Right atrium auricular region (tissue), 2 donors: ENCODE results near the gene ADCY1. TPM values are rescaled to one million over a fixed set of nuclear protein-coding genes. Genes with fewer than 3 reads are reported as not detected.

Experiments
- DNase-seq: peaks from one replicate; pipeline ENCODE4 v3.0.0-alpha.2; 2019; ENCODE audit warnings: low spot score
- H3K27ac ChIP-seq, 2 donors: fragments of 200-600 bp; sonication (generic); 1 replicate in 1 of 2; 2 replicates in 1 of 2; pipeline ENCODE4 v1.5.1; 2016 to 2019
- H3K27me3 ChIP-seq, 2 donors: fragments of 200-600 bp; sonication (generic); one replicate each; pipeline versions ENCODE4 v1.5.1 to v1.6.0; 2017 to 2019
- H3K36me3 ChIP-seq: fragments of 200-600 bp; sonication (generic); one replicate; pipeline ENCODE4 v1.5.1; 2016
- H3K4me1 ChIP-seq, 2 donors: fragments of 200-600 bp; sonication (generic); one replicate each; pipeline versions ENCODE4 v1.5.1 to v1.6.0; 2017 to 2019
- H3K4me3 ChIP-seq, 2 donors: fragments of 200-600 bp; sonication (generic); 1 replicate in 1 of 2; 2 replicates in 1 of 2; pipeline ENCODE4 v1.5.1; 2017 to 2019; ENCODE audit warnings: mild to moderate bottlenecking in 1 of 2, moderate library complexity in 1 of 2
- H3K9me3 ChIP-seq, 2 donors: fragments of 200-600 bp; sonication (generic); one replicate each; pipeline ENCODE4 v1.5.1; 2019
- CTCF ChIP-seq, 2 donors: fragments of 200-600 bp; sonication (generic); IDR thresholded peaks; one replicate each; pipeline ENCODE4 v1.5.1; 2019; ENCODE audit warnings: antibody characterized with exemption in 2 of 2
- total RNA-seq, 2 donors: library from RNA; depleted of rRNA; stranded (reverse); fragments of >200 nt; gene quantifications; one replicate each; pipeline ENCODE4 v1.1.0, GENCODE V29; 2016

The ADCY1 gene
- total RNA-seq, 2 donors from 2014 or later: 2.4 to 3.2 TPM

- Histone ChIP-seq H3K4me3 (no peak overlapping the region), H3K36me3 (no peaks in the 10 kb centered on the region), H3K4me1 (no peaks in the 10 kb centered on the region), H3K9me3 (no peaks in the 10 kb centered on the region), H3K27ac (no peak overlapping the region), H3K27me3 (no peaks in the 10 kb centered on the region)
- no peak for TF ChIP-seq CTCF (IDR thresholded peaks at IDR 0.05)
- no peak for DNase-seq
Measured at GRCh38 chr7:45583296-45583695, 9.1 kb downstream of the ADCY1 start.

- no peaks in the 10 kb centered on the region for H3K27me3 ChIP-seq
- H3K9me3 ChIP-seq: no peaks in the 10 kb centered on the region
- H3K4me3 ChIP-seq: no peak overlapping the region
- DNase-seq: no peak
- H3K4me1 ChIP-seq: no peaks in the 10 kb centered on the region
- TF ChIP-seq CTCF (IDR thresholded peaks at IDR 0.05): no peak
- no peak overlapping the region for H3K27ac ChIP-seq
- H3K36me3 ChIP-seq: no peaks in the 10 kb centered on the region
Measured at GRCh38 chr7:45584261-45585210, 10.4 kb downstream of the ADCY1 start.

GRCh38 chr7:45585628-45586027 is 11.5 kb downstream of the ADCY1 start:
- Histone ChIP-seq H3K36me3 (no peaks in the 10 kb centered on the region), H3K27me3 (no peaks in the 10 kb centered on the region), H3K27ac (no peak overlapping the region), H3K9me3 (no peaks in the 10 kb centered on the region), H3K4me3 (no peak overlapping the region), H3K4me1 (no peaks in the 10 kb centered on the region)
- no peak for TF ChIP-seq CTCF (IDR thresholded peaks at IDR 0.05)
- no peak for DNase-seq

GRCh38 chr7:45586542-45587520 is 12.7 kb downstream of the ADCY1 start:
- DNase-seq: no peak

GRCh38 chr7:45588466-45588865 is 14.3 kb downstream of the ADCY1 start:
- no peak for DNase-seq
- H3K4me3 ChIP-seq: no peak overlapping the region
- no peaks in the 10 kb centered on the region for H3K36me3 ChIP-seq
- no peak for TF ChIP-seq CTCF (IDR thresholded peaks at IDR 0.05)
- no peaks in the 10 kb centered on the region for H3K9me3 ChIP-seq
- H3K27ac ChIP-seq: no peak overlapping the region
- no peaks in the 10 kb centered on the region for H3K27me3 ChIP-seq
- no peaks in the 10 kb centered on the region for H3K4me1 ChIP-seq

More at GRCh38 chr7:45586542-45587520, 12.7 kb downstream of the ADCY1 start:
- H3K4me3 ChIP-seq: no peak overlapping the region
- H3K4me1 ChIP-seq: no peaks in the 10 kb centered on the region
- H3K9me3 ChIP-seq: no peaks in the 10 kb centered on the region
- H3K27ac ChIP-seq: no peak overlapping the region
- H3K36me3 ChIP-seq: no peaks in the 10 kb centered on the region
- no peak for TF ChIP-seq CTCF (IDR thresholded peaks at IDR 0.05)
- no peaks in the 10 kb centered on the region for H3K27me3 ChIP-seq
